NCI-H2107 treated with DMSO at 0.1 percent for 48 hours (cell line): Measurements from ENCODE around the gene PCDH18.
"Not testable (repeated sequence)": the region's sequence is repeated elsewhere in the genome, so short reads cannot be mapped to it uniquely, and the experiment has no call there.

Experiments used
- DNase-seq: peaks from one replicate; lab custom pipeline; 2025; ENCODE audit not compliant: unreplicated experiment; lab: John Stamatoyannopoulos, UW

PCDH18 gene, protein sequence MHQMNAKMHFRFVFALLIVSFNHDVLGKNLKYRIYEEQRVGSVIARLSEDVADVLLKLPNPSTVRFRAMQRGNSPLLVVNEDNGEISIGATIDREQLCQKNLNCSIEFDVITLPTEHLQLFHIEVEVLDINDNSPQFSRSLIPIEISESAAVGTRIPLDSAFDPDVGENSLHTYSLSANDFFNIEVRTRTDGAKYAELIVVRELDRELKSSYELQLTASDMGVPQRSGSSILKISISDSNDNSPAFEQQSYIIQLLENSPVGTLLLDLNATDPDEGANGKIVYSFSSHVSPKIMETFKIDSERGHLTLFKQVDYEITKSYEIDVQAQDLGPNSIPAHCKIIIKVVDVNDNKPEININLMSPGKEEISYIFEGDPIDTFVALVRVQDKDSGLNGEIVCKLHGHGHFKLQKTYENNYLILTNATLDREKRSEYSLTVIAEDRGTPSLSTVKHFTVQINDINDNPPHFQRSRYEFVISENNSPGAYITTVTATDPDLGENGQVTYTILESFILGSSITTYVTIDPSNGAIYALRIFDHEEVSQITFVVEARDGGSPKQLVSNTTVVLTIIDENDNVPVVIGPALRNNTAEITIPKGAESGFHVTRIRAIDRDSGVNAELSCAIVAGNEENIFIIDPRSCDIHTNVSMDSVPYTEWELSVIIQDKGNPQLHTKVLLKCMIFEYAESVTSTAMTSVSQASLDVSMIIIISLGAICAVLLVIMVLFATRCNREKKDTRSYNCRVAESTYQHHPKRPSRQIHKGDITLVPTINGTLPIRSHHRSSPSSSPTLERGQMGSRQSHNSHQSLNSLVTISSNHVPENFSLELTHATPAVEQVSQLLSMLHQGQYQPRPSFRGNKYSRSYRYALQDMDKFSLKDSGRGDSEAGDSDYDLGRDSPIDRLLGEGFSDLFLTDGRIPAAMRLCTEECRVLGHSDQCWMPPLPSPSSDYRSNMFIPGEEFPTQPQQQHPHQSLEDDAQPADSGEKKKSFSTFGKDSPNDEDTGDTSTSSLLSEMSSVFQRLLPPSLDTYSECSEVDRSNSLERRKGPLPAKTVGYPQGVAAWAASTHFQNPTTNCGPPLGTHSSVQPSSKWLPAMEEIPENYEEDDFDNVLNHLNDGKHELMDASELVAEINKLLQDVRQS

DNA sequence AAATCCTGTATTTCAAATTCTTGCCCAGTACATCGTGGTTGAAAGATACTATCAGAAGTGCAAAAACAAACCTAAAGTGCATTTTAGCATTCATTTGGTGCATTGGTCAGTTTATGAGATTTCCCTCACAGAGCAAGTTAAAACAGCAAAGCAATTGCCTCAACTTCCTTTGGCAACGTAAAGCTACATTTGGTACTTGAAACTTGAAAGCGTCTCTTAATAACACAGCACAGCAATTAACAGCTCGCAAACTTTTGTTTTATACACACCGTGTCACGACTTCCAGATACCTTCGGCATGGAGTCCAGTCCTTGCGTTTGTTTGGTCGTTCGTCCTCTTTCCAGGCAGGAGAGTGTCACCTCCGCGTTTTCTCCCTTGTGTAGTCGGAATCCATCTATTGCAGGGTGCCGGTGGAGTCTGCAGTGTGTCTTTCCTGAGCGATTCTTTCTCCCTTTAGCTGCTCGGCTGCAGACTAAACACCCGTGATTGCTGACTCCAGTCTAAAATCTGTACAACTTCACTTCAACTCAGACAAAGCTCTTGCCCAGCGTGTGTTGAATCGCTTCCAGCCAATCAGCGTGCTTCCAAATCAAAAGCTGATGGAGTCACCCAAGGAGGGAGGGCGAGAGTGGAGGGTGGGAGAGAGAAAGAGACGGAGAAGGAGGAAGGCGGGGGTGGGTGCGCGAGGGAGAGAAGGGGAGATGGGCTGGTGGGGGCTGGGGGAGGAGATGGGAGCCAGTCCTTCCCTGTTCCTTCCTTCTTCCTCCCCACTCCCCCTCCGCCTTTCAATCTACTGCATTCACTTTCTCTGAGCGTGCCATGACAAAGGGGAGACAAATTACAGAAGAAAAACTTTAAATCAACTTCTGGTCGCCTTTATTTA is at the start of gene PCDH18:
TSS of gene PCDH18 (minus strand) at position 509 of the 883 bp plus-strand sequence. CDS start at position 103, 406 bp downstream.
- peak; percentile 23 for DNase-seq

DNA sequence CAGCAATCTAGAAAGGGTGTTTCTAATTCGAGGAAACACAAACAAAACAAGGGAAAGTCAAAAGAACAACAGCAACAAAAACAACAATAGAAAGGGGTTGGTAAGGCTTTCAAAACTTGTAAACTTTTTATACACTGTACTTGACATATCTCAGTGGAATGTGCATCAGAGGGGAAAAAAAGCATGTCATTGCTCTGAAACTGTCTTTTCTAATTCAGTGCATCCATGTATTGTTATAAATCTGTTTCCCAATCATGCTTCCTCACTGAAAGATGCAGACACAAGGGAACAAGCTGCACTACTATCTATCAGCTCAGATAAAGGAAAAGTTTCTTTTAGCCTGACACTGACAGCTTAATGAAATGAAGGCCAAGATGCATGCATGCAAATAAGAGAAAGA is 44.2 kb upstream of the PCDH18 start:
- DNase-seq = no peak

DNA sequence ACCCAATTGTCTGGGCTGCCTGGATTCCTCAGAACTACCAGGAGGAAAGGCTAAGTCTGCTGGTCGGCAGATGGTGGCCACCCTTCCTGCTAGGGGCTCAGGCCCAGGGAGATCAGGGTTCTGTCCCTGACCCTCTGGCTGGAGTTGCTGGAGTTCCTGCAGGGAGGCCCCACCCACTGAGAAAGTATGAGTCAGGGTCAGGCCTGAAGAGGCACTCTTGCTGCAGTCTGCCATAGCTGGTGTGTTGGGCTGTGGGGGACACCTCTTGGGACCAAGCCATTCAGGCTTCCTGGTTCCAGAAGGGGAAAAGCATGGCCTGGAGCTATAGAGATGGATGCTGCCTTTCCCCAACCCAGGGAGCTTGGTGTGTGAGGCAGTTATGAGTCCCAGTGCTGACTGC is 40.4 kb upstream of the PCDH18 start:
- DNase-seq = no peak

DNA sequence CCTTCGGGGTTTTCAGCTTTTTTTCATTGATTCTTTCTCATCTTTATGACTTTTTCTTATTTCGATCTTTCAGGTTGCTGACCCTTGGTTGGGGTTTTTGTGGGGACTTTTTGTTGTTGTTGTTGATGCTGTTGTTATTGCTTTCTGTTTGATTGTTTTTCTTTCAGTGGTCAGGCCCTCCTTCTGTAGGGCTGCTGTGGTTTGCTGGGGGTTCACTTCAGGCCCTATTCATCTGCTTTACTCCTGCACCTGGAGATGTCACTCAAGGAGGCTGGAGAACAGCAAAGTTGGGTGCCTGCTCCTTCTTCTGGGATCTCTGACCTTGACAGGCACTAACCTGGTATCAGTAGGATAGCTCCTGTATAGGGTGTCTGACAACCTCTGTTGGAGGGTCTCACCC is 39.9 kb upstream of the PCDH18 start:
- DNase-seq = no peak

DNA sequence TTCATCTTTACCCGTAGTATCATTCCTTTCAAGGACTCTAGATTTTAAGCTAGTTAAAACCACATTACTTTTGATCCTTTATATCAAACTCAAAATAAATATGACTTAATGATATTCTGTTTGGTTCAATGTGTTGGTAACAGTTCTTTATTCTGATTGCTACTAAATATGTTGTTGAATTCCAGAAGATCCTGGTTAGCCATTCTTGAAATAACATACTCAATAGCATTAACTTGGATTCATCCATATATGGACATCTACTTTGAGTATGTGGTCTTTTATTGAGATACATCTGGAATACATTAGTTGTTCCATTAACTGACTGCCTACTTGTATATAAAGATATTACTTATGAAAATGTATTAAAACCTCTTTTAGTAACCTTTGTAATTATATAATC is 27.5 kb upstream of the PCDH18 start:
- DNase-seq = no peak

DNA sequence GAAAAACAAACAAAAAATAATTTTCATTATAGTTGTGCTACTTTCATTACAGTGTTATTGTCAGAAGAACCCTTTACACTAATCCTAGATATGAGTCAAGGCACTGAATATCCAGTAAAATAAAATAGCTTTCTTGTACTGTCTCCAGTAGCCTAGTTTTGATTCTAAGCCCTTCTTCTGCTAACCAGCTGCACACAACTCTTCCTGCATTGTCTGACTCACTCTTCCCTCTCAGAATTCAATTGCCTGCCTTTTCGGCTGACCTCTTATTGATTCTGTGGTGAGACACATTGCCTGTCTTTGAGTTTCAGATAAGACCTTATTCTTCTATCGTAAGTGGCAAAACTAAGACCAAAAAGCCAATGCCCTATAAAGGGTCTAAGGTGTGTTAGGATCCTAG is 26.7 kb upstream of the PCDH18 start:
- DNase-seq = no peak

DNA sequence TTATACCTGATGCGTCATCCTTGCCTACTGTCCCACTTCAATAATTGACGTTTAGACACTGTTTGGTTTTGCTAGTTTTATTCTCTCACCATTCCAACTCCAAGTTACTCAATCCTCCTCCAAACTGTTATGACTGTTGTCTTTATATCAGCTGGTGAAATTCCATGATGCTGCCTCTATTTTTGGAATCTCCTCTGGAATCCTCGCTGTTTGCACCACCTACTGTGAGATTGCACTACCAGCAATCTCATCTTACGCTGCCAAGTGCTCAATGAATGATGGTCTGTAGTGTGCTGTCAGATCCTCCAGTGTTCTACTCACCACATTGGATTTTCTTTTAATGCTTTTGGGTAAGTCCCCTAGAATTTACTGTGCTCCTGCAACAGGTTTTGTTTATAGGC is 13.2 kb upstream of the PCDH18 start:
- DNase-seq = no peak

DNA sequence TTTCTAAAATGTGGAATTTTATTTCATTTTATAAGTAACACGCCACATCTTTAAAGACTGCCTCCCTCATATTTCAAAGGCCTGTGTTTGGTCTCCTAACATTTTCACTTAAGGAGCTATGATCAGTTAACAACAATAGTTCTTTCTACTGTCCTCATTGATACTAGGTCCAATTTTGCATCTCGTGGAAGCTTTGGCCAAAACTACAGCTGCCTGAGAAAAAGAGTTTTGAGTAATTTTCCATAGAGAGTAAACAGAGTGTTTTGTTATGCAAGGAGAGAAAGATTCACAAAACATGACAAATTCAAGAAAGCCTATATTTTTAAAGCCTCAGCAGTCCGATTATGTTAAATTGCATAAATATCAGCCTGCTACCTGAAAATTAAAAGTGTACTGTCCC is 11.4 kb upstream of the PCDH18 start:
- DNase-seq = no peak

DNA sequence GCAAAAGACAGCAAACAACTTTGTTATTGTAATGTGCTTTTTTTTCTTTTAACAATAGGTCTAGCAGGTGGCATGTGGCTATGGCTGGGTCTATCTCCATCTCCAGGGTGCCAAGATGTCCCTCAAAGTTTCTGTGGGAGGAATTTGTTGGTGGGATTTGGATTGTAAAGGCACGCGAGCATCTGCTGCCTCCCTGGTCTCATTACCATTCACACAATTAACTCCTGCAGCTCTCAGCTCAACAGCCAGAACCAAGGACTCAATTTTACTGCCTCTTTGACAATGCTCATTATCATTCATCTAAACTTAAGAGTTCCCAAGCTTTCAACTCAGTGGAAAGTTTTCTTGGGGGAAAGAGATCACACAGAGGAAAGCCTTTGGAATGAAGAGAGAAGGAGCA is 10.9 kb upstream of the PCDH18 start:
- DNase-seq = no peak

DNA sequence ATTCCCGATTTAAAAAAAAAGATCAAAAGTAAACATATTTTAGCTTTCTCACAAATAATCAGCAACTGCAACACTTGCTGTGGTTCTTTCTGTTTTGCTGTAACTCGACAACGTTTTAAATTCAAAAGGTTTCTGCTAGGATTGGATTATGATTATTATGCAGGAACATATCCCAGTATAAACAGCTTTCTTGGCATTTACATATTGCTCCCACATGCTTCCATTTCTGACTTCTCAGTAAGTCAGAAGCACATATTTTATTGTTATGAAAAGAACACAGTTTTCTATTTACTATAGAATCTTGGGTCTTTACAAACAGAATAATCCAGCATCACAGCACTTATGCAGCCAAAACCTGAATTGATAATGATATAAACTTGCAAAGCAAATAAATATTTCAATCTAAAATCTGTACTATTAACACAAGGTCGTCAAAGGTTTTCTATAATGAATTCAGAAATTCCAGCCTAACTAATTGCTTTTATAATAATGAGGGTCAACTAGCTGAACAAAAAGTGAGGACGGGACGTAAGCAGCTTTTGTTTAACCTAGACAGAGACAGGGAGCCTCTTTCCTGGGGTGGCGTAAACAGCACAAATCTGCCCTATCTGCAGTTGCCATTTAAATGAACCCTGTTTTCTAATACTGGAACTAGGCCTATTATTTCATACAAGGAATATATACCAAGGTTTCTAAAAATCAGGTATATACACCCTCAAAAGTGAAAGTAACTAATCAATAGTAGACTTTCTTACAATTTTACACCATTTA is 9.8 kb upstream of the PCDH18 start:
- no peak for DNase-seq

DNA sequence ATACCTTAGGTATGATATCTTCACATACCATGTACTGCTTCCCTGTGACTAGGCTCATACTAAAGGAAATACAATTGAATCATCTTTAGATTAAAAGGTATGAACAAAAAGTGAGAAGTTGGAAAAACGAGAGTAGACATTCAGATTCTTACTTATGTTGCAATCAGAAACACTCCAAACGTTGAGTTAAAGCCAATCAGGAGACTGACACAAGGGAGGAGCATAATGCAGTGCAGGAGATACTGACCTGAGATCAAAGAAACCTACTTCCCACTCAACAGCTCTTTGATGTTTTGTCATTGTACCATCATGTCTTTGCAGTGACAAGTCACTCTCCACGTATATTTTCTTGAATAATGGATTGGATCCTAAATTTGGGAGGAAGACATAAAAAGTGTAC is 8.9 kb upstream of the PCDH18 start:
- DNase-seq = no peak

DNA sequence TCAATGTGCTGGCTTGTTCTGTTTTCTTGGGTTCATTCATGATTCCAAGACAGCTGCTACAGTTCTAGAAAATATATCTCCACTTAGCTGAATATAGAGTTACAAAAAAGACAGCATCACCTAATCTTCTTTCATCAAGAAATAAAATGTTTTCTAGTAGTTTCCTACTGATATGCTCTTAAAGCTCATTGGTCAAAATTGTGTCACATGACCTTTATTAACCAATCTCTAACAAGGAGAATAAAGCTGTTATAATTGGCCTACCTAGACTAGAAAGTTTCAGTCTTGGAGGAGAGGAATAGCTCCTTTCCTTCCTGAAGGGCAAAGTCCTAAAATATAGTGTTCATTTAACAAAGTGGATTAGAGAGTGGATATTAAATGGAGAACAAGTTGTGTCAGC is 8.1 kb upstream of the PCDH18 start:
- DNase-seq = no peak

DNA sequence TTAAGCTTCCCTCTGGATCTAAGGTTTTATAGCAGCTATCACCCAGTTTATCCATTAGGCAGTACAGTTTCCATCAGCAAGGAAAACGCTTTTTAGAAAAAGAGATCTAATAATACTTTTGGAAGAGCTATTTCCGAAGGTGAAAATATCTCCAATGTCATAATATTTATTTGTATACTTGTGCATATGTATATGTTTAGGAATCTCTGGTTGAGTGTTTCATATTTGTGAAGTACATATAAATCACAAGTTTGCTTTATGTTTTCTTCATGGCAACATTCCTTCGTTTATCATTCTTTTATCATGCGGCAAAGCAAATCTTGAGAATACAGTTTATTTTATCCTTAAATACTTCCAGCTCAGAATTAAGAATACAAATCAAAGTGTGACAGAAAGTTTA is 6.2 kb upstream of the PCDH18 start:
- no peak for DNase-seq

DNA sequence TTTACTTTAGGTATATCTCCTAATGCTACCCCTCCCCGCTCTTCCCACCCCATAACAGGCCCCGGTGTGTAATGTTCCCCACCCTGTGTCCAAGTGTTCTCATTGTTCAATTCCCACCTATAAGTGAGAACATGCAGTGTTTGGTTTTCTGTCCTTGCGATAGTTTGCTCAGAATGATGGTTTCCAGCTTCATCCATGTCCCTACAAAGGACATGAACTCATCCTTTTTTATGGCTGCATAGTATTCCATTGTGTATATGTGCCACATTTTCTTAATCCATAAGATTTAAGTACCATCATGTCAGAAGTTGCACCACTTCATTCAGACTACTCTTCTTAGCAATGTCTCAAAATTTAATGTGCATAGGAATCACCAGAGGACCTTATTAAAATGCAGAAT is 5.5 kb upstream of the PCDH18 start:
- DNase-seq = not testable (repeated sequence)

DNA sequence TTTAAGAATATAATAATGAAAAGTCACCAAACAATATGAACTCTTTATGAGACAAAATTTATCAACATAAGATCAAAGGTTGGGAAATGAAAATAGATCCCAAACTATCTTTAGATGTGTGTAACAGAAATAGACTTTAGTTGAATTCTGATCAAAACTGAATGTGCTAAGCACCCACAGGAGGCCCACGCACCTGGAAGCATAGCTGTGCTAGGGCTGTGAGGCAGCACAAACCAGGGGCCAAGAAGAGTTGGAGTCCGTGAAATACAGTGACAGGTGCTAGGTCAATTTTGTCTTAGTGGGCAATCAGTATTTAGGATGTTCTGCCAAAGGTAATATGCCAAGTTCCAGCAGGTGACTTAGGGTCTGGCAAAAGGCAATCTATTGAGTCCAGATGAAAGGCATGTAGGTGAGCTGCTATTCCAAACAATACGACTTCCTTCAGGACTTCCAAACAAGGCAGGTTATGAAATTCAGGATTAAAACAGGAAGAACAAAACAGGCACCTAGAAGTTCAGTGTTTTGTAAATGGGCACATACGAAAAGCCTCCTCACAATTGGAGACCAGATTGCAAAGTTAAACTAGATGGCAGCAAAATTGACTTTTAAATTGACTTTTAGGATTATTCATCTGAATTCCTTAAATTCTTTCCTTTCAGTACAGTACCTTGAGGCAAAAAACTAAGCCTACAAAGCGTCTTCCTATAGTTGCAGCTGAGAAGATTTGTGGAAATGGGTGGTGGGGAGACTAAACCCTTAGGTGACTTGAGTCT is 4.7 kb upstream of the PCDH18 start:
- DNase-seq = no peak

DNA sequence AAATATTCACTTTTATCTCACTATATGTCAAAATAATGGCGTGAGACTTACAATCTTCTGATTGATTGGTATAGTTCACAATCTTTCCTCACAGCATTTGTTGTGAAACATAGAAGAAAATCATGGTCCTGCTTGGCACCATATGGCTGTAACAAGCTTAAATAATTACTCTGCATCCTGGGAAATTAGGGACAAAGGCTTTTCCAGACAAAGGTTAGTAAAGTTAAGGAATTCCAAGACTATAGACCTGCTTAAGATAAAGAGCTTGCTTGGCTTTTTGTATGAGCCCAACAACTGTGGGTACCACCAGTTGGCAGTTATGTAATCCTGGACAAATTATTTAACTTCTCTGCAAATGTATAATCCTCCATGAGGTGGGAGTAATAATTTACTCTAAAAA is 3.4 kb upstream of the PCDH18 start:
- no peak for DNase-seq

DNA sequence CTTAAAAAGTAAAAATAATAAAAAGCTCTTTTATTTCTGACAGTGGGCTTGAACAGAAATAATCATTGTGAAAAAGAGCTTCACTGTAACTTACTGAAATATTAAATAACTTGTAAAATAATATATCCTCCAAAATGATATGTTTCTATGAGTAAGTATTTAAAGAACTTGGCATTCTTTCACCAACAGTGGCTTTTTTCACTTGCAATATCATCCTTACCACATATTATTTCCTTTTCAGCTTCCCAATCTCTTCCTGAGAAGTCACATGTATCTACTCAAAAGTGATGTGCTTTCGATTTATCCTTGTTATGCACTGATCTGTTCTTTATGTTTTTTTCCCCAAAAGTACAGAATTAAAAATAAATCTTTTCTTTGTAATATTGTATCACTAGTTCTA is 2.2 kb upstream of the PCDH18 start:
- DNase-seq = no peak

DNA sequence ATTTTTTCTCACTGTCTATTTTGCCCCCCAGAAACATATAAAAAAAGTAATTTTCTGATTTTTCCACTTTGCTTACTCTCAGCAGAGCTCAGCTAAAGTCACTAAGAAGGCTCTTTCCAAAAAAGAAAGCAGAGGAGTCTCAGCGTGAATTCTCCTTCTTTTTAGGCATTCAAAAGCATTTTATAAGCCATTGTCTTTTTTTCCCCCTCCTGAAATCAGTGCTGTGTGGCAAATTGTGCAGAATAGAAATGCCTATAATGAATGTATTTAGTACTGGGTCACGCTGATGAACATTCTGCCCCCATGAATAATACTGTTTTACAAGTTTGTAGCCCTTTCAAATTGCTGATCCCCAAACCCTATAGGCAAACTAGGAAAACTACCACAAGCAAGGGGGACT is 1.6 kb upstream of the PCDH18 start:
- DNase-seq = no peak

DNA sequence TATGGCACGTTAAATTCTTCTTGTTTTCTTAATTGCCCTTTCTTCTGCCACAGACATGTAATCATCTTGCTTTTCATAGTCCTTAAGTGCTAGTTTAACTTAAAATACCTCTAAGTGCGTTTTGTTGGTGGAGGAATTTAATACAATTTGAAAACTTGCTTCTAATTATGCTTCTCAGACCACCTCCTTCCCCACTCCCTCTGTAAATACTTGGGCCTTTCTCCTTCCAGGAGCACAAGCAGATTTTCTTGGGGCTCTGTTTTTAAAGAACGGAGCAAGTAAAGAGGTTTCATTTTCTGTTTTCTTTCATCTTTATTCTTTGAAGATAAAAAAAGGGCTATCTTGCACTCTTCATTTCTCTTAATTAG is 559 bp upstream of the PCDH18 start:
- no peak for DNase-seq
